Hepatocyte (in vitro differentiated cells): ENCODE results near the gene CMSS1.

ENCODE experiments used
- CTCF ChIP-seq: fragments of 200-600 bp; sonication (generic); IDR thresholded peaks from 2 replicates; pipeline ENCODE4 v1.5.1; 2016; ENCODE audit warnings: antibody characterized with exemption, mild to moderate bottlenecking; ENCODE audit not compliant: poor library complexity
- EZH2 ChIP-seq: fragments of 200-600 bp; sonication (generic); IDR thresholded peaks from 2 replicates; pipeline ENCODE4 v1.6.1; 2016; ENCODE audit warnings: antibody characterized with exemption, mild to moderate bottlenecking, borderline replicate concordance
- EZH2phosphoT487 ChIP-seq: fragments of 200-600 bp; sonication (generic); IDR thresholded peaks from one replicate; pipeline ENCODE4 v1.6.1; 2018; ENCODE audit warnings: antibody characterized with exemption, mild to moderate bottlenecking, low read depth, moderate library complexity; ENCODE audit not compliant: unreplicated experiment, severe bottlenecking

GRCh38 chr3:99921377-99921695 lies 103.7 kb downstream of the CMSS1 start:
- no peak for TF ChIP-seq CTCF
- TF ChIP-seq EZH2 = no peak
- TF ChIP-seq EZH2phosphoT487 = no peak
